Activated naive CD4-positive, alpha-beta T cell treated with anti-CD3 and anti-CD28 coated beads, Interleukin-2, amount 50 U/mL, for 72 hours (primary cell): Measurements from ENCODE around the gene SEC22B. TPM values are rescaled to one million over a fixed set of nuclear protein-coding genes. Genes with fewer than 3 reads are reported as not detected.
"Not testable (repeated sequence)": the region's sequence is repeated elsewhere in the genome, so short reads cannot be mapped to it uniquely, and the experiment has no call there.

ENCODE experiments used
- ATAC-seq, 2 donors: fragments of 150-1000 bp; cut with Tn5 transposase; 2 replicates each; pipeline ENCODE4 v1.10.0; 2021; ENCODE audit warnings: mild to moderate bottlenecking in 2 of 2, moderate library complexity in 2 of 2
- DNase-seq, 2 donors: peaks; one replicate each; pipeline ENCODE4 v3.0.0; 2021 to 2022; ENCODE audit warnings: low spot score in 2 of 2
- H3K27ac Mint-ChIP-seq, 2 donors: one replicate each; pipeline ENCODE4 v1.8.0; 2022; ENCODE audit warnings: mild to moderate bottlenecking in 2 of 2, mixed read lengths in 2 of 2
- H3K36me3 Mint-ChIP-seq, 2 donors: one replicate each; pipeline ENCODE4 v1.8.0; 2022; ENCODE audit warnings: mixed read lengths in 2 of 2
- H3K9me3 Mint-ChIP-seq, 2 donors: one replicate each; pipeline ENCODE4 v1.8.0; 2022; ENCODE audit warnings: mixed read lengths in 2 of 2
- total RNA-seq, 2 donors: library from RNA; stranded (reverse); gene quantifications; one replicate each; pipeline ENCODE4 v1.2.3, GENCODE V29; 2022

The SEC22B gene
- total RNA-seq = 10 to 100 TPM; 21.2 to 31.1 TPM

DNA sequence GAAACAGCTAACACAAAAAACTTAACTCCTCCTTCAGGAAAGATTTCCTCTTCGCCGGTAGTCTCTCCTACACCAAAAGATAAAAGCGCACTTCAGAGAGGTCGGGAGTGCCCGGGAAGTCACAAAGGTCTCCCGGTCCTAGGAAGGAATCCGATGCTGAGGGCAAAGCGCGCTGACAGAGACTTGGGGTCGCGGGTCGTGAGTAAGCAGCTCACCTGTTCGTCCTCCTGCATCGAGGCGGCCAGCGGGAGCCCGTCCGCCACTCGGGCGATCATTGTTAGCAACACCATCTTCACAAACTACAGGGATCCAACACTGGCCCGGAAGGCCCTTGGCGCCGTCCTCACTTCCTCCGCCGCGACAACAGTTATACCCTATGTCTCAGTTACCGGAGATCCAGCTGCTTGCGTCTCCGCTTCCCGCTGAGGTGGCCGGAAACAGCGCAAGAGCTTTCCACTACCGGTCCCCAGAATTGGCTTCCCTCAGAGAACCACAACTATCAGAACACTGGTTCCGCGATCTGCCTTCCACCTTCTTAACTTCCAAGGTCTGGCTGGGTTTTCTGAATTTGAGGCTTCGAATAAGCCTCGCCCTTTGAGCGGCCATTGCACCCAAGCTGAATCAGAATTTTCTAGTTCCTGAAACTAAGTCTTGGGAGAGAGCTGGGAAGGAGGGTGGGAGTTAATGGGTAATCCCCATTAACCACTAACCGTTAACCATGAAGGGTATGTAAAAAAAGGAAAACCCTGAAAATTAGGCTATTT, at the start of gene SEC22B:
Gene SEC22B, minus strand, starts transcription at position 429 of the 764 bp plus-strand sequence. Its CDS starts 139 bp downstream, at position 290.
- Mint-ChIP-seq H3K27ac (peak within 1 kb of the TSS; percentile 99 to 100), H3K36me3 (peaks cover 11 to 13% of the 10 kb centered on the region in 2 donors), H3K9me3 (no peaks in the 10 kb centered on the region)
- ATAC-seq (peak; percentile 99 to 100), DNase-seq (peak; percentile 88 to 91)

DNA sequence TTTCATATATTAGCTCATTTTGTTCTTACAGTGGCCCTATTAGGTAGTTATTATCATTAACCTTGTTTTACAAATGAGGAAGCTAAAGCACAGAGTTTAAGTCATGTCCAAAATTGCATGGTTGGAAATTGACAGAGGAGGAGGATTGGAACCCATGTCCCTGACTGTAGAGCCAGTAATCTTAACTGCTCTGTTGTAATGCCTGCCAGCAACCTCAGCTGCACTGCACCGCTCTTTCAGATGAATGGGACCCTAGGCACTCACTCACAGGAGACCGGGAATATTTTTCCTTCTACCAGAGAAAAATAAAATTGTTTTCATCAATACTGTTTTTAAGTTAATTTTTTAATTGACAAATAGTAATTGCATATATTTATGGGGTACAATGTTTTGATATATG, 41.6 kb upstream of the SEC22B start:
- H3K9me3 Mint-ChIP-seq, H3K36me3 Mint-ChIP-seq, DNase-seq, H3K27ac Mint-ChIP-seq, ATAC-seq: not testable (repeated sequence)

DNA sequence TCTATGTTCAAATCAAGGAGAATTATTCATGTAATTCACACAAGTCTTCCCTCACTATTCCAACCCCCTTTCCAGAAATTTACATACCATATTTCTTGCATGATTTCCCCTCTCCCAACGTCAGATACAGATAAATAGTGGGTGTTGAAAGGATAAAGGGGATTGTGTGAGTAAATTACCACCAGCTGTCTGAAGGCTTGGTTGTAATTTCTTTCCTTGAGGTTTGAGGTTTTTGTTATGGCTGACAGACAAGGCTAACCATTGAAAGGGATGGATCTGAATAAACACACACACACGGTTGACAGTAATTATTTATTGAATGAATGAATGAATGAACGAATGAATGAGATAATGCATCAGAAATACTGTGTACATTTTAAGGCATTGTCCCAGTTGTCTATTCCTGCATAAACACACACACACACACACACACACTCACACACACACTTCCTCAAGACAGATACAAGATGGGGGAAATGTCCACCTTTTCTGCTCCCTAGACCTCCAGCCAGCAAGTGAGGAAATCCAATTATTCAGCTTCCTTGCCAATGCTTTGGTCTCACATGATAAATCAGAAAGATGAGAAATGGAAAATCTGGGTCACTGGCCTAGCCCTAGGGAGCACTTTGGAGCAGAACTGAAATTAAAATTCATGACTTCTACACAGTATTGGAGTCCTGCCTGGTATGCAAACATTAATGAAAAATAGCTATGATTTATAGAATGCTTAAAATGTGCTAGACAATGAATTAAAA, 41.0 kb upstream of the SEC22B start:
- not testable (repeated sequence) for H3K9me3 Mint-ChIP-seq, H3K27ac Mint-ChIP-seq

GRCh38 chr1:120213606-120214005, 37.3 kb upstream of the SEC22B start:
- H3K9me3 Mint-ChIP-seq, H3K36me3 Mint-ChIP-seq, H3K27ac Mint-ChIP-seq, DNase-seq: not testable (repeated sequence)
- ATAC-seq = peak; percentile 55 to 58

More for the DNA sequence above, 41.0 kb upstream of the SEC22B start:
- DNase-seq, H3K36me3 Mint-ChIP-seq, ATAC-seq: not testable (repeated sequence)

DNA sequence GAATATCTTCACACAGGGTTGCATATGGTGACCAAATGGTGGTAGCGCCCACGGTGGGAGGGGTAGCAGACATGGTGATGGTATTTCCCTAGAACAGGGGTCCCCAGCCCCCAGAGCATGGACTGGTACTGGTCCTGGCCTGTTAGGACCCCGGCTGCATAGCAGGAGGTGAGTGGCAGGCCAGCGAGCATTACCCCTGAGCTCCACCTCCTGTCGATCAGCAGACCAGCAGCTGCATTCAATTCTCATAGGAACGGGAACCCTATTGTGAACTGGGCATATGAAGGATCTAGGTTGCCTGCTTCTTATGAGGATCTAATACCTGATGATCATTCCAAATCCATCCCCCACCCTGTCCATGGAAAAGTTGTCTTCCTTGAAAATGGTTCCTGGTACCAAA, 34.4 kb upstream of the SEC22B start:
- DNase-seq, H3K9me3 Mint-ChIP-seq, ATAC-seq, H3K36me3 Mint-ChIP-seq, H3K27ac Mint-ChIP-seq: not testable (repeated sequence)

- not testable (repeated sequence) for H3K27ac Mint-ChIP-seq, H3K36me3 Mint-ChIP-seq, H3K9me3 Mint-ChIP-seq, DNase-seq
- peak; percentile 33 to 53 for ATAC-seq
Observed at GRCh38 chr1:120196863-120197775, 20.8 kb upstream of the SEC22B start.

- not testable (repeated sequence) for H3K9me3 Mint-ChIP-seq, ATAC-seq, DNase-seq, H3K27ac Mint-ChIP-seq, H3K36me3 Mint-ChIP-seq
Observed at GRCh38 chr1:120188626-120189025, 12.3 kb upstream of the SEC22B start.

- H3K36me3 Mint-ChIP-seq, DNase-seq, H3K27ac Mint-ChIP-seq, H3K9me3 Mint-ChIP-seq: not testable (repeated sequence)
- peak in 1 of 2 donors; percentile 65 for ATAC-seq
Observed at GRCh38 chr1:120182176-120182707, 5.9 kb upstream of the SEC22B start.

DNA sequence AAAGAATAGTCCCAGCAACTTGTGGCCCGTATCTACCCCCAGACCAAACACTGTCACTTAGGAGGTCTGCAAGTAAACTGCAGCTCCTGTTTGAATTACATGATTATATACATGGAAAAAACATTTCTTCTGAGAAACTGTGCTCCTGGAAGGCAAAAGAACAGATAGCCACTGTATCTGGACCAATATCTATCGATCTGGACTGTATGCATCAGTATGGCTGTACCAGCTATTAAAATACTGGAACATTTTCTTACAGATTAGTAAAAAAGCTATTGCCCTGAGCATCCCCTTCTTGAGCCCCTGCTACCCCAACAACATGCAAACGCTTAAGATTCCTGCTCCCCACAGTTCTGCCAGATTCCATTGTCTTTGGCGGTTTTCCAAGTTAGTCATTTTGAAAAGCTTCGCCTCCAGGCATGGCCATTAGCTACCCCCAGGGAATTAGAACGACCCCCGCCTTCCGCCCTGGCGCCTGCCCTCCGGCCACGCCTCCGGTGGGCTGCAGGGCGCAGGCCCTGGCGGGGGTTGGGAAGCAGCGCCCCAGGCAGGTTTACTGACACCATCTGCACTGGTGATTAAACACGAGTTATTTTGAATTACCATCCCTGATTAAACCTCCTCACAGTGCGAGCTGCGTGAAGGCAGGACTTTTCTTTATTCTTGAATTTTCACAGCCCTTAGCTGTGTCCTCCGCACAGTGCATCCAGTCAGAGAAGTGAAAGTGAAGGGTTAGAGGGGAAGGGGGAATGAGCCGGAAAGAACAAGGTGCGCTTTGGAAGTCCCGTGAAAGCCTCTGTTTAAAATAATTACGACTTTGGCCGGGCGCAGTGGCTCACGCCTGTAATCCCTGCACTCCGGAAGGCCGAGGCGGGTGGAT, 3.7 kb upstream of the SEC22B start:
- Mint-ChIP-seq H3K36me3 (peaks cover 11 to 13% of the 10 kb centered on the region in 2 donors), H3K27ac (peak overlapping the region in 1 of 2 donors; percentile 41)
- DNase-seq, ATAC-seq, H3K9me3 Mint-ChIP-seq: not testable (repeated sequence)

DNA sequence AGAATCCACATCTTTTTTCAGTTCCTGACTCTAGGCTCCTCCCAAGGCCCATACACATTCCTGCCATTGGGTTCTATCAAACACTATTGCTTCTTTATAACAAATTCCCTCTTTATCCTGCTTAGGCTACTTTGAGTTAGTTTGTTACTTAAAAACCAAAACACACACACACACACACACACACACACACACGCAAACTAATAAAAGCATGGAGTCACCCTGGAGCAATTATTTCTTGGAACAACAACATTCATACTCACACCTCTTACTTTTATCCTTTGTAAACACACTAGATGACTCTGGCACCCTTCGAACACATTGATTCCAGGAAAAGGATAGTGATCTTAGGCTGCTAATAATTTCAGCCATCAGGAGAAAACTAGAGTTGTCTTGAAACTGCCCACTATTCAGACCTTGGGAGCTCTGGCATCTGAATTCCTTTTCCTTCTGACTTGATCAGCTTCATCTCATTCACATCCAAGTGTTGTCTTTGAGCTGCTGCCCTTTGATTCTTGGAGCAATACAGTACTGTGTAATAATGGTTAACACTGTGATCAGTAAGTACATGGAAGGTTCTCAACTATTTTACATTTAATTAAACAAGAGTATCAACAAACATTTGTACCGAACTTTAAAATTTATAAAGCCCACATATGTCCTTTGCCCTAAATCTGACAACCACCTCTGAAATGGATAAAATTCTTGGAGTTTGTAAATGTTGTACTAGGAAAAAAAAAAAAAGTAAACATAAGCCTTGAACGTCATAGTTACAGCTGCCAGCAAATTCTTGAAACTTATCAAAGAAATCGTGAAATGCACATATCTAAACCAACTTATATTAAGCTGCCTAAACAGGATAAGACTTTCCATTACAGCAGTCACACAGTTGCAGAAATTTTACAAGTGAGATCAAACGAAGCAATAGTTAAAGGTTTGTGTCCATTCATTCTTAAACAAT, 2.8 kb upstream of the SEC22B start:
- no peak overlapping the region for H3K27ac Mint-ChIP-seq
- DNase-seq = no peak
- peaks cover 11 to 13% of the 10 kb centered on the region in 2 donors for H3K36me3 Mint-ChIP-seq
- no peaks in the 10 kb centered on the region for H3K9me3 Mint-ChIP-seq
- ATAC-seq = no peak

DNA sequence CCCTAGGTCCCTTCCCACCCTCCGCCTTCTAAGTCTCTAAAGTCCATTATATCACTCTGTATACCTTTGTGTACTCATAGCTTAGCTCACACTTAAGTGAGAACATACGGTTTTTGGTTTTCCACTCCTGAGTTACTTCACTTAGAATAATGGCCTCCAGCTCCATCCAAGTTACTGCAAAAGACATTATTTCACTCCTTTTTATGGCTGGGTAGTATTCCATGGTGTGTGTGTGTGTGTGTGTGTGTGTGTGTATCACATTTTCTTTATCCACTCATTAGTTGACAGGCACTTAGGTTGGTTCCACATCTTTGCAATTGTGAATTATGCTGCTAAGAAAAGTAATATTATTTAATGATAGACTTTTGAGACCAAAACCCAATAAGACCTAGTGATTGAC, 1.7 kb upstream of the SEC22B start:
- peaks cover 11 to 13% of the 10 kb centered on the region in 2 donors for H3K36me3 Mint-ChIP-seq
- not testable (repeated sequence) for H3K9me3 Mint-ChIP-seq

GRCh38 chr1:120175688-120176087, 632 bp downstream of the SEC22B start:
- ATAC-seq = peak in 1 of 2 donors; percentile 44
- peaks cover 11 to 13% of the 10 kb centered on the region in 2 donors for H3K36me3 Mint-ChIP-seq
- DNase-seq, H3K9me3 Mint-ChIP-seq: not testable (repeated sequence)
- H3K27ac Mint-ChIP-seq = peak overlapping the region; percentile 99 to 100

More for the DNA sequence above, 1.7 kb upstream of the SEC22B start:
- not testable (repeated sequence) for DNase-seq, ATAC-seq, H3K27ac Mint-ChIP-seq

GRCh38 chr1:120164761-120165160, 11.6 kb downstream of the SEC22B start:
- not testable (repeated sequence) for ATAC-seq, H3K36me3 Mint-ChIP-seq, DNase-seq, H3K9me3 Mint-ChIP-seq, H3K27ac Mint-ChIP-seq

DNA sequence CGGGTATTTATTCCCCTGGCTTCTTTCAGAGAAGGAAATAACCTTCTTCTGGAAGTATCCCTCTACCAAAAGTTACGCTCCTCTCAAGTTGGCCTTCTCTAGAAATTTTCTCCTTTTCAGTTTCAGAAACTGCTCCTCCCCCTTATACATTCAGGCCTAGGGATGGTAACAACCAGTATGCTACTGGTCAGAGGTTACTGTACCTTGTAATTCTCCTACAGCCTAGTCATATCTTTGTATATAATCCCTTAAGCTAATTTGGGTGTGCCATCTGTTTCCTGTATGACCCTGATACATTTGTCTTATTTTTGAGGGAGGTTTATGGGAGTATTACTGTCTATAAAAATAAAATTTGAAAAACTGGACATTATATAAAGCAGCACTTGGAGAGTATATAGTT, 14.3 kb downstream of the SEC22B start:
- not testable (repeated sequence) for H3K27ac Mint-ChIP-seq, DNase-seq, H3K36me3 Mint-ChIP-seq, H3K9me3 Mint-ChIP-seq, ATAC-seq
